AG10803 (cell line): ENCODE results near the gene ALDOB.
A peak's percentile ranks its signal among the peaks of the same experiment; 100 is the strongest.

Source experiments
- DNase-seq: peaks from one replicate; pipeline ENCODE4 v3.0.0; 2010; ENCODE audit warnings: low read depth
- H3K4me3 ChIP-seq: 2 replicates; pipeline ENCODE4 v1.5.1; 2011; ENCODE audit warnings: mild to moderate bottlenecking, low read length, control low read depth
- TF ChIP-seq, protein P1 (sequence below): conservative IDR thresholded peaks from 2 replicates; pipeline ENCODE4 v1.5.1; 2011; ENCODE audit warnings: mild to moderate bottlenecking, low read length, control low read depth, inconsistent platforms

The ALDOB gene

DNA sequence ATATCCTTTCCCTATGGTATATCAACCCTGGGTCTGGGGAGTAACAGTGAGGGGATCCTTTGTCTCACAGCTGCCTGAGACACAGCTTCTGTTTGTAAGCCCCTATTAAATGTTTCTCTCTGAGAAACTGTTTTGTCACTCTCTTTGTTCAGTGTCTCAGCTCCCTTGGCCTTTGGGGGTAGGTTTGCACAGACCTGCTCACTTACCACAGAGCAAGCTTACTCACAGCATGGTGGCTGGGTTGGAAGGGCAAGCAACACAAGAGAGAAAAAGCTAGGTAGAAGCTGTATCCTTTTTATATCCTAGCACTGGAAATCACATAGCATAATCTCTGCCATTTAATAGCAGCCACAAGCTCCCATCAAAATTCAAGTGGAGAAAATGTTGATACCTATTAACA is 55.3 kb downstream of the ALDOB start:
- TF ChIP-seq, protein P1, sequence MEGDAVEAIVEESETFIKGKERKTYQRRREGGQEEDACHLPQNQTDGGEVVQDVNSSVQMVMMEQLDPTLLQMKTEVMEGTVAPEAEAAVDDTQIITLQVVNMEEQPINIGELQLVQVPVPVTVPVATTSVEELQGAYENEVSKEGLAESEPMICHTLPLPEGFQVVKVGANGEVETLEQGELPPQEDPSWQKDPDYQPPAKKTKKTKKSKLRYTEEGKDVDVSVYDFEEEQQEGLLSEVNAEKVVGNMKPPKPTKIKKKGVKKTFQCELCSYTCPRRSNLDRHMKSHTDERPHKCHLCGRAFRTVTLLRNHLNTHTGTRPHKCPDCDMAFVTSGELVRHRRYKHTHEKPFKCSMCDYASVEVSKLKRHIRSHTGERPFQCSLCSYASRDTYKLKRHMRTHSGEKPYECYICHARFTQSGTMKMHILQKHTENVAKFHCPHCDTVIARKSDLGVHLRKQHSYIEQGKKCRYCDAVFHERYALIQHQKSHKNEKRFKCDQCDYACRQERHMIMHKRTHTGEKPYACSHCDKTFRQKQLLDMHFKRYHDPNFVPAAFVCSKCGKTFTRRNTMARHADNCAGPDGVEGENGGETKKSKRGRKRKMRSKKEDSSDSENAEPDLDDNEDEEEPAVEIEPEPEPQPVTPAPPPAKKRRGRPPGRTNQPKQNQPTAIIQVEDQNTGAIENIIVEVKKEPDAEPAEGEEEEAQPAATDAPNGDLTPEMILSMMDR: no peak
- no peak for DNase-seq

DNA sequence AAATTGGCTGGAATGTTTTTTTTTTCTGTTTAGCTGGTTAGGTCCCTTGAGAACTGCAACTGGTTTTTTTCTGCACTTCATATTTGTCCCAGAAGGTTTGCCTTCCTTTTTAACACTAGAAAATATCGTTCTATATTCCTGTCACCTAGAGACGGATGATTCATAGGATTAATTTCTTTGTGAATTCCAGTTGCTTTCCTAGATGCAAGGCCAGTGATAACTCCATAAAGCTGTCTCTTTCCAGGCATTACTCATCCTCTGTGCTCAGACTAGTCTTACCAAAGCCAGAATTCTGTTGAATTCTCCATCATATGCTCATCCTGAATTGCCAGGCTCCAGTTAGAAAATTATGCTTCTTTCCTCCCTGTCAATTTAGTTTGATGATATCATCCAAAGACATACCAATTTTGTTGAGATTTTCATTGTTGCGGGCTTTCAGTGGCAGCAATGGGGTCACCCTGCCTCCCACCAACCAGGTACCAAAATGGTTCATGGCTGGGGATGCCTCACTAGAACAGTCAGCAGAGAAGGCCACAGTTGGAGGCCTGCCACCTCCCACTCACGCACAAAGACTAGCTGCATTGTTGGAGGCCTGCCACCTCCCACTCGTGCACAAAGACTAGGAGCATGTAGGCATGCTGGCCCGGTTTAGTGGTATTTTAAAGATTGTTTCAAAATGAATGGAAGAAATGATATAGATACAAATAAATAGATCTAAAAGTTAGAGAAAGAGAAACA is 59.3 kb downstream of the ALDOB start:
- peak; percentile 88 for DNase-seq
- TF ChIP-seq, protein P1: no peak
- no peak overlapping the region for H3K4me3 ChIP-seq

More for the DNA sequence above, 55.3 kb downstream of the ALDOB start:
- H3K4me3 ChIP-seq: no peak overlapping the region

GRCh38 chr9:101375546-101375945 is 60.0 kb downstream of the ALDOB start:
- no peak overlapping the region for H3K4me3 ChIP-seq
- TF ChIP-seq, protein P1: no peak
- DNase-seq: no peak

GRCh38 chr9:101372327-101373118 is 63.1 kb downstream of the ALDOB start:
- no peak overlapping the region for H3K4me3 ChIP-seq
- TF ChIP-seq, protein P1: no peak
- DNase-seq: no peak

DNA sequence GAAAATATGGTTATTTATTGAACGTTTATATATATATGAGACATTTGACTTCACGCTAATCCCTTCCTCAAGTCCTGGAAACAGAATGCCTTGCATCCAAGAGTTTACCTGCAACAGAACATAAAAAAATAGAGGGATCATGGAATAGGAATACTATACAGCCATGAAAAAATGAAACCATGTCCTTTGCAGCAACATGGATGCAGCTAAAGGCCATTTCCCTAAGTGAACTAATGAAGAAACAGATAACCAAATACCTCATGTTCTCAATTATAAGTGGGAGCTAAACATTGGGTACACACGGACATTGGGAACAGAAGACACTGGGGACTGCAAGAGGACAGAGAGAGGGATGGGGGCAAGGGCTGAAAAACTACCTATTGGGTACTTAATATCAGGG is 63.8 kb downstream of the ALDOB start:
- TF ChIP-seq, protein P1: no peak
- no peak overlapping the region for H3K4me3 ChIP-seq
- DNase-seq: no peak
